H1 (cell line): ENCODE data around the gene MAFF. TPM values are rescaled to one million over a fixed set of nuclear protein-coding genes. Genes with fewer than 3 reads are reported as not detected.
A peak's percentile ranks its signal among the peaks of the same experiment; 100 is the strongest.

Experiments
- CTCF ChIA-PET: fragments of 300-600 bp; sonication (Branson Sonifier 250); formaldehyde crosslinking; loops from one replicate; lab custom pipeline; 2021; ENCODE audit not compliant: partially characterized antibody; lab: Charles Lee
- POLR2A ChIA-PET: fragments of 300-600 bp; sonication (Branson Sonifier 250); formaldehyde crosslinking; loops from one replicate; lab custom pipeline; 2021; ENCODE audit warnings: inconsistent platforms; ENCODE audit not compliant: partially characterized antibody; lab: Charles Lee
- DNase-seq, 2 experiments: peaks; one replicate each; pipeline versions ENCODE4 v3.0.0 to v3.0.0-alpha.2; 2010 to 2022; ENCODE audit warnings: low spot score in 2 of 2, low read depth in 1 of 2, mixed read lengths in 1 of 2
- FAIRE-seq: peaks from 2 replicates; lab custom pipeline; 2011; peaks lifted over from hg19 to GRCh38; lab: Jason Lieb, UNC
- H2AFZ ChIP-seq: 2 replicates; pipeline ENCODE4 v1.8.1; 2012; ENCODE audit warnings: low read length, inconsistent platforms
- H2AK5ac ChIP-seq: 2 replicates; pipeline ENCODE4 v1.6.1; 2013; ENCODE audit warnings: low read depth, low read length
- H2BK120ac ChIP-seq: replicated peaks from 2 replicates; pipeline ENCODE3; 2013; ENCODE audit warnings: low read depth, low read length, inconsistent platforms
- H2BK12ac ChIP-seq: 2 replicates; pipeline ENCODE4 v1.6.1; 2013; ENCODE audit warnings: low read depth, low read length
- H2BK15ac ChIP-seq: 2 replicates; pipeline ENCODE4 v1.6.1; 2013; ENCODE audit warnings: low read length
- H2BK20ac ChIP-seq: 2 replicates; pipeline ENCODE4 v1.6.1; 2013; ENCODE audit warnings: low read length
- H2BK5ac ChIP-seq: 2 replicates; pipeline ENCODE4 v1.6.1; 2013; ENCODE audit warnings: low read depth, low read length
- H3K14ac ChIP-seq: 2 replicates; pipeline ENCODE4 v1.6.1; 2013; ENCODE audit warnings: inconsistent platforms; ENCODE audit not compliant: insufficient read length
- H3K18ac ChIP-seq: 2 replicates; pipeline ENCODE4 v1.6.1; 2013; ENCODE audit warnings: low read length; ENCODE audit errors: extremely low read depth
- H3K23ac ChIP-seq: 2 replicates; pipeline ENCODE4 v1.6.1; 2013; ENCODE audit warnings: inconsistent platforms; ENCODE audit not compliant: insufficient read length
- H3K23me2 ChIP-seq: 2 replicates; pipeline ENCODE4 v1.6.1; 2013; ENCODE audit warnings: low read depth, low read length
- H3K27ac ChIP-seq: 2 replicates; pipeline ENCODE4 v1.6.1; 2011; ENCODE audit warnings: low read depth, low read length, inconsistent platforms
- H3K27me3 ChIP-seq, 4 experiments: replicated peaks in 1 of 4; 1 replicate in 1 of 4; 2 replicates in 3 of 4; pipeline versions ENCODE4 v1.6.1 to v1.8.1; 2011 to 2013; ENCODE audit warnings: low read length in 3 of 4, mild to moderate bottlenecking in 3 of 4, inconsistent platforms in 2 of 4, mixed read lengths in 2 of 4, moderate library complexity in 1 of 4; ENCODE audit not compliant: control insufficient read depth in 3 of 4, insufficient read depth in 3 of 4; ENCODE audit errors: extremely low read depth in 1 of 4
- H3K36me3 ChIP-seq, 4 experiments: 2 replicates each; pipeline versions ENCODE4 v1.6.1 to v1.8.1; 2011 to 2013; ENCODE audit warnings: mild to moderate bottlenecking in 4 of 4, low read length in 3 of 4, moderate library complexity in 2 of 4, control low read depth in 1 of 4, inconsistent platforms in 1 of 4; ENCODE audit not compliant: insufficient read depth in 4 of 4, control insufficient read depth in 2 of 4
- H3K4ac ChIP-seq: replicated peaks from 2 replicates; pipeline ENCODE3; 2013; ENCODE audit warnings: low read length, low read depth, mixed read lengths, inconsistent platforms; ENCODE audit not compliant: insufficient read length
- H3K4me1 ChIP-seq, 4 experiments: replicated peaks in 1 of 4; 1 replicate in 1 of 4; 2 replicates in 3 of 4; pipeline versions ENCODE4 v1.6.1 to v1.8.1; 2011 to 2013; ENCODE audit warnings: low read length in 3 of 4, inconsistent platforms in 2 of 4, mixed read lengths in 1 of 4; ENCODE audit not compliant: insufficient read depth in 4 of 4, control insufficient read depth in 3 of 4
- H3K4me2 ChIP-seq, 2 experiments: 2 replicates each; pipeline versions ENCODE4 v1.6.1 to v1.8.1; 2011 to 2013; ENCODE audit warnings: low read depth in 2 of 2, low read length in 2 of 2, control low read depth in 1 of 2, inconsistent platforms in 1 of 2, mild to moderate bottlenecking in 1 of 2; ENCODE audit not compliant: insufficient read depth in 1 of 2
- H3K4me3 ChIP-seq, 4 experiments: fragments of 200-600, 300-600 bp in 1 of 4; sonication (generic), shearing (Covaris generic), sonication (Bioruptor Twin) in 1 of 4; 2 replicates each; pipeline versions ENCODE4 v1.5.1 to v1.8.1; 2011 to 2016; ENCODE audit warnings: low read length in 4 of 4, low read depth in 3 of 4, control low read depth in 2 of 4, inconsistent platforms in 2 of 4, mild to moderate bottlenecking in 2 of 4, mixed read lengths in 1 of 4, moderate library complexity in 1 of 4; ENCODE audit not compliant: insufficient read depth in 2 of 4; ENCODE audit errors: extremely low read depth in 1 of 4
- H3K56ac ChIP-seq: replicated peaks from 2 replicates; pipeline ENCODE3; 2013; ENCODE audit warnings: low read depth, mild to moderate bottlenecking, mixed read lengths, low read length, inconsistent platforms; ENCODE audit not compliant: insufficient read length
- H3K79me1 ChIP-seq: 2 replicates; pipeline ENCODE4 v1.6.1; 2013; ENCODE audit warnings: low read depth, low read length, control low read depth
- H3K79me2 ChIP-seq, 2 experiments: 2 replicates each; pipeline versions ENCODE4 v1.6.1 to v1.8.1; 2012 to 2013; ENCODE audit warnings: low read length in 2 of 2, mild to moderate bottlenecking in 2 of 2, inconsistent platforms in 1 of 2; ENCODE audit not compliant: insufficient read depth in 2 of 2, control insufficient read depth in 1 of 2
- H3K9ac ChIP-seq, 4 experiments: replicated peaks in 1 of 4; 1 replicate in 1 of 4; 2 replicates in 3 of 4; pipeline versions ENCODE4 v1.6.1 to v1.8.1; 2011 to 2013; ENCODE audit warnings: low read depth in 3 of 4, low read length in 3 of 4, control low read depth in 2 of 4, mild to moderate bottlenecking in 2 of 4, moderate library complexity in 2 of 4, inconsistent platforms in 1 of 4; ENCODE audit errors: extremely low read depth in 1 of 4
- H3K9me3 ChIP-seq, 2 experiments: 2 replicates each; pipeline versions ENCODE4 v1.6.1 to v1.8.1; 2012 to 2013; ENCODE audit warnings: mild to moderate bottlenecking in 2 of 2, moderate library complexity in 2 of 2, control low read depth in 1 of 2, inconsistent platforms in 1 of 2, low read depth in 1 of 2, low read length in 1 of 2, mixed read lengths in 1 of 2; ENCODE audit not compliant: insufficient read depth in 2 of 2
- H4K20me1 ChIP-seq, 2 experiments: replicated peaks in 1 of 2; 2 replicates each; pipeline versions ENCODE3 to v1.8.1; 2011 to 2013; ENCODE audit warnings: inconsistent platforms in 2 of 2, low read length in 2 of 2, mild to moderate bottlenecking in 1 of 2; ENCODE audit not compliant: insufficient read depth in 2 of 2, control insufficient read depth in 1 of 2
- H4K5ac ChIP-seq: 2 replicates; pipeline ENCODE4 v1.6.1; 2013; ENCODE audit warnings: low read length, low read depth, mixed read lengths, inconsistent platforms; ENCODE audit not compliant: insufficient read length
- H4K8ac ChIP-seq: 2 replicates; pipeline ENCODE4 v1.8.0; 2013; ENCODE audit warnings: mild to moderate bottlenecking, moderate library complexity, low read length, inconsistent platforms; ENCODE audit not compliant: insufficient read depth; ENCODE audit errors: extremely low read depth
- H4K91ac ChIP-seq: replicated peaks from 2 replicates; pipeline ENCODE3; 2013; ENCODE audit warnings: low read length, mixed read lengths, inconsistent platforms; ENCODE audit not compliant: insufficient read length
- ASH2L ChIP-seq: fragments of 200-600, 300-600 bp; sonication (generic); IDR thresholded peaks from one replicate; pipeline ENCODE4 v1.7.1; 2017; ENCODE audit warnings: low read length
- GTF2F1 ChIP-seq: IDR thresholded peaks from 2 replicates; pipeline ENCODE4 v1.6.1; 2012; ENCODE audit warnings: low read depth, low read length, improper control_type of control experiment, borderline replicate concordance
- POU5F1 ChIP-seq: IDR thresholded peaks from 2 replicates; pipeline ENCODE4 v1.6.1; 2011; ENCODE audit warnings: low read depth, mild to moderate bottlenecking, low read length, moderate library complexity
- SIN3A ChIP-seq, 2 experiments: IDR thresholded peaks in 1 of 2; conservative IDR thresholded peaks in 1 of 2; 2 replicates each; pipeline ENCODE4 v1.6.1; 2011 to 2012; ENCODE audit warnings: low read length in 2 of 2, improper control_type of control experiment in 1 of 2, low read depth in 1 of 2, mild to moderate bottlenecking in 1 of 2
- SIRT6 ChIP-seq: IDR thresholded peaks from one replicate; pipeline ENCODE4 v1.7.1; 2012; ENCODE audit warnings: low read length, inconsistent platforms
- TCF12 ChIP-seq: IDR thresholded peaks from 2 replicates; pipeline ENCODE4 v1.6.1; 2011; ENCODE audit warnings: low read depth, mild to moderate bottlenecking, low read length
- TEAD4 ChIP-seq: IDR thresholded peaks from 2 replicates; pipeline ENCODE4 v1.6.1; 2012; ENCODE audit warnings: low read depth, low read length, inconsistent platforms, mixed read lengths
- WGBS, 2 experiments: shearing (Covaris generic) in 1 of 2; methylation state at CpG; one replicate each; pipeline versions ENCODE4 v1.1.6 to v1.1.7; 2013 to 2015; ENCODE audit warnings: low lambda C conversion rate in 2 of 2, mixed read lengths in 2 of 2, inconsistent platforms in 1 of 2, low coverage in 1 of 2, missing lambda C conversion rate in 1 of 2; ENCODE audit not compliant: insufficient replicate concordance in 2 of 2, insufficient coverage in 1 of 2, insufficient read length in 1 of 2; ENCODE audit errors: extremely low coverage in 1 of 2, missing lambda C conversion rate in 1 of 2; 5-methylcytosine and 5-hydroxymethylcytosine counted together
- polyA plus RNA-seq, 7 experiments: library from polyadenylated mRNA; depleted of rRNA in 3 of 7; stranded (reverse) in 5 of 7; unstranded in 2 of 7; fragments of >200 nt in 5 of 7; fragments of 200-250 nt in 2 of 7; gene quantifications; 1 replicate in 5 of 7; 2 replicates in 1 of 7; 4 replicates in 1 of 7; pipeline versions ENCODE4 v1.2.1 to v1.2.3, GENCODE V29; 2011 to 2013; ENCODE audit warnings: missing spikeins in 2 of 7, mixed read lengths in 2 of 7
- total RNA-seq: library from RNA; stranded (reverse); fragmentation: NEBNext Ultra II Directional; extraction: Animal tissue kit (Norgen Biotek cat#: 25700); gene quantifications from 2 replicates; pipeline ENCODE4 v1.2.1, GENCODE V29; 2021
- TF ChIP-seq, protein P1 (sequence below), 3 experiments: IDR thresholded peaks; 1 replicate in 2 of 3; 2 replicates in 1 of 3; pipeline versions ENCODE4 v1.5.1 to v1.6.1; 2011; ENCODE audit warnings: low read length in 3 of 3, mild to moderate bottlenecking in 3 of 3, inconsistent platforms in 2 of 3, low read depth in 1 of 3, moderate library complexity in 1 of 3; ENCODE audit not compliant: insufficient read depth in 1 of 3; ENCODE audit errors: control extremely low read depth in 1 of 3
- TF ChIP-seq, protein P2 (sequence below): IDR thresholded peaks from 2 replicates; pipeline ENCODE4 v1.6.1; 2011; ENCODE audit warnings: low read length, improper control_type of control experiment

Gene MAFF
- total and polyA plus RNA-seq, 2 of the 8 experiments (the other 6 are each of a cell fraction or from before 2014, with no cell fraction given) = 1.5 to 6.3 TPM

DNA sequence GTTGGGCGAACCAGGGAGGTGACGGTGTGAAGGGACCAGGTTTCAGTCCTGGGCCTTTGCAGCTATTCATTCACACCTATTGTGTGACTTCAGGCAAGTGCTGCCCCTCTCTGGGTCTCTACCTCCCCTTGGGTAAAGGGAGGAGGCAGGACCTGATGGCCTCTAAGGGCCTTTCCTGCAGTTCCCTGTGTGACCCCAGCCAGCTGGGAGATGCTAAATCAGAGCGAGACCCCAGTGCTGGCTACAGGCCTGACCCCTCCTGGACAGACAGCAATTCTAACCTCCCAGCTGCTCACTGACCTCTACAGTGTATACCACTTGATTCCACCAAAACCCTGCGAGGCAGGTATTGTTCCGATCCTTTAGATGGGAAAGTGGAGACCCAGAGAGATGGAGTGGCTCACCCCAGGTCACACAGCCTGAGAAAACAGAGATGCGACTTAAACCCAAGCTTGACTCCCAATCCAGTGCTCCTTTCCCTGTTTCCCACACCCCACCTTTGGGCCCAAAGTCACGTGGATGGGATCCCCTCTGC is 6.2 kb downstream of the MAFF start:
- Histone ChIP-seq H3K4ac (no peak overlapping the region), H4K5ac (no peak overlapping the region), H3K4me1 (peaks cover 0 to 10% (median 2%) of the 10 kb centered on the region in 4 experiments; a peak in 5 of 7 replicates), H2BK15ac (no peak overlapping the region), H3K27ac (no peak overlapping the region), H3K9me3 (no peaks in the 10 kb centered on the region), H2BK12ac (peak overlapping the region; percentile 17; the same call in 1 of the 2 replicates), H3K36me3 (no peaks in the 10 kb centered on the region), H2BK120ac (no peak overlapping the region), H4K91ac (no peak overlapping the region), H3K4me3 (no peak overlapping the region), H3K23ac (no peak overlapping the region), H2BK5ac (no peak overlapping the region), H3K18ac (no peak overlapping the region), H2AFZ (no peak overlapping the region), H2AK5ac (no peak overlapping the region), H3K4me2 (no peak overlapping the region), H4K20me1 (peaks cover 7 to 19% of the 10 kb centered on the region in 2 experiments), H3K23me2 (peaks cover 6% of the 10 kb centered on the region), H3K79me2 (peaks cover 2 to 21% of the 10 kb centered on the region in 2 experiments; a peak in 2 of 4 replicates), H2BK20ac (no peak overlapping the region), H3K56ac (no peak overlapping the region), H3K9ac (no peak overlapping the region), H3K27me3 (peaks cover 0 to 4% (median 3%) of the 10 kb centered on the region in 4 experiments; a peak in 5 of 7 replicates), H4K8ac (no peak overlapping the region), H3K14ac (no peak overlapping the region), H3K79me1 (peaks cover 3% of the 10 kb centered on the region; the same call in 1 of the 2 replicates)
- CTCF ChIA-PET = interaction anchor here (0.8 to 2.0 kb wide), 5 partner anchors 16 to 158 kb away, joined by 3 to 6 read pairs (median 3); no protein-coding TSS in a partner anchor
- POLR2A ChIA-PET = interaction anchor here (2.1 kb wide), 1 partner anchor 17 kb away, joined by 6 read pairs; no protein-coding TSS in a partner anchor
- DNase-seq (no peak), FAIRE-seq (no peak)
- WGBS, 2 experiments = 91% methylated on average over 7 of the region's 7 CpGs; no CpG with 5 or more reads in 1 of the 2 experiments
- no peak for TF ChIP-seq TEAD4
- TF ChIP-seq SIRT6 = no peak
- TF ChIP-seq ASH2L = no peak
- no peak for TF ChIP-seq SIN3A (conservative IDR thresholded peaks at IDR 0.05 in 1 of 2, IDR thresholded peaks at IDR 0.05 in 1 of 2; ENCODE audit: low read depth in 1 of 2, low read length in 2 of 2)
- TF ChIP-seq POU5F1 = no peak
- TF ChIP-seq TCF12 = no peak
- no peak for TF ChIP-seq GTF2F1
- TF ChIP-seq, protein P1, sequence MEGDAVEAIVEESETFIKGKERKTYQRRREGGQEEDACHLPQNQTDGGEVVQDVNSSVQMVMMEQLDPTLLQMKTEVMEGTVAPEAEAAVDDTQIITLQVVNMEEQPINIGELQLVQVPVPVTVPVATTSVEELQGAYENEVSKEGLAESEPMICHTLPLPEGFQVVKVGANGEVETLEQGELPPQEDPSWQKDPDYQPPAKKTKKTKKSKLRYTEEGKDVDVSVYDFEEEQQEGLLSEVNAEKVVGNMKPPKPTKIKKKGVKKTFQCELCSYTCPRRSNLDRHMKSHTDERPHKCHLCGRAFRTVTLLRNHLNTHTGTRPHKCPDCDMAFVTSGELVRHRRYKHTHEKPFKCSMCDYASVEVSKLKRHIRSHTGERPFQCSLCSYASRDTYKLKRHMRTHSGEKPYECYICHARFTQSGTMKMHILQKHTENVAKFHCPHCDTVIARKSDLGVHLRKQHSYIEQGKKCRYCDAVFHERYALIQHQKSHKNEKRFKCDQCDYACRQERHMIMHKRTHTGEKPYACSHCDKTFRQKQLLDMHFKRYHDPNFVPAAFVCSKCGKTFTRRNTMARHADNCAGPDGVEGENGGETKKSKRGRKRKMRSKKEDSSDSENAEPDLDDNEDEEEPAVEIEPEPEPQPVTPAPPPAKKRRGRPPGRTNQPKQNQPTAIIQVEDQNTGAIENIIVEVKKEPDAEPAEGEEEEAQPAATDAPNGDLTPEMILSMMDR (IDR thresholded peaks at IDR 0.05; ENCODE audit: control extremely low read depth in 1 of 3, insufficient read depth in 1 of 3, low read depth in 1 of 3, low read length in 3 of 3) = no peak
- TF ChIP-seq, protein P2, sequence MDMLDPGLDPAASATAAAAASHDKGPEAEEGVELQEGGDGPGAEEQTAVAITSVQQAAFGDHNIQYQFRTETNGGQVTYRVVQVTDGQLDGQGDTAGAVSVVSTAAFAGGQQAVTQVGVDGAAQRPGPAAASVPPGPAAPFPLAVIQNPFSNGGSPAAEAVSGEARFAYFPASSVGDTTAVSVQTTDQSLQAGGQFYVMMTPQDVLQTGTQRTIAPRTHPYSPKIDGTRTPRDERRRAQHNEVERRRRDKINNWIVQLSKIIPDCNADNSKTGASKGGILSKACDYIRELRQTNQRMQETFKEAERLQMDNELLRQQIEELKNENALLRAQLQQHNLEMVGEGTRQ = no peak
